RPMI8226 (cell line): ENCODE results near the gene OSBPL5.
A peak's percentile ranks its signal among the peaks of the same experiment; 100 is the strongest.

Experiments
- DNase-seq: peaks from one replicate; pipeline ENCODE4 v3.0.0-alpha.2; 2015

The OSBPL5 gene

GRCh38 chr11:3148990-3149851 lies 15.9 kb downstream of the OSBPL5 start:
- no peak for DNase-seq

GRCh38 chr11:3148255-3148989 lies 16.7 kb downstream of the OSBPL5 start:
- no peak for DNase-seq

DNA sequence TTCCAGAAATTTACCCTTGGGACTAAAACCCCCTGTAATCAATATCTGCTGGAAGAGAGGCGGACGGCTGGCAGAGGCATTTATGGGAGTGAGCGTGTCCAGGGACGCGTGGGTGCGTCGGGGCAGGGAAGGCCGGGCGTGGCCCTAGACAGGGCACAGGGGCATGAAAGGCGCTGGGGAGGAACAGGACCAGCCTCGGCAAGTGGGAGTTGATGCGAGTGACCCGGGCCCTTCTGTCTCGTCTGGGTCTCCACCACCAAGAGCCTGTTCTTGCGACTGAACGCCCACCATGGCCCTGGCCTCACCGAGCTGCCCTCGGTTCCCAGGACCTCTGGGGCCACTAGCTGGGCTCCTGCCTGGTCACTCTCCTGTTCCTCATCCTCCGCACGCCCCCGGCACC lies 17.5 kb downstream of the OSBPL5 start:
- no peak for DNase-seq

DNA sequence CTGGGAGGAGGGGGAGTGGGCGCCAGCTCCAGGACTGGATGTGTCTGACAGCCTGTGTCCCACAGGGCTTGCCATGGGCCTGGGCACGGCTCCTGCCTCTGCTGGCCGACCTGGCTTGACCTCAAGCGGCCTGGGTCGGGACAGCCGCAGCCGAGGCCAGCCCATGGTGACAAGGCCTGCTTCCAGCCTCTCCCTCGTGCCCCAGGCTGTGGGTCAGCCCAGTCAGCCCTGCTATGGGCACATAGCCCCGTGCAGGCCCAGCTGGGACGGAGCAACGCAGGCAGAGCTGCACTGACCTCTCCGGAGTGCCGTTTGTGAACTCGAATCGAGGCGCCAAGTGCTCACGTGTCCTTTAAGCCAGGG lies 17.9 kb downstream of the OSBPL5 start:
- no peak for DNase-seq

GRCh38 chr11:3146612-3147256 lies 18.4 kb downstream of the OSBPL5 start:
- no peak for DNase-seq

DNA sequence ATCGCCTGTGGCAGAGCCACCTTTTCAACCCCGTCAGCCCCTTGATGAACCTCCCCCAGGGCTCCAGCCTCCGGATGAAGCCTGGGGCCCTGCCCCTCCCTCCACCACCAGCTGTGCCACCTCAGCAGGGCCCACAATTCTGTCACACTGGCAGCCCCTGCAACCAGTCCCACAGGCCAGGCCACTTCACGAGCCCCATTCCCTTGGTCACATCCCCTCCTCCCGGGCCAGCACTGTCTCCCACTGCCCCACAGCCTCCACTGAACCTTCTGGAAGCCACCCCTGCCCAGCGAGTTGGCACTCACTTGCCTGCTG lies 19.9 kb downstream of the OSBPL5 start:
- peak; percentile 26 for DNase-seq

DNA sequence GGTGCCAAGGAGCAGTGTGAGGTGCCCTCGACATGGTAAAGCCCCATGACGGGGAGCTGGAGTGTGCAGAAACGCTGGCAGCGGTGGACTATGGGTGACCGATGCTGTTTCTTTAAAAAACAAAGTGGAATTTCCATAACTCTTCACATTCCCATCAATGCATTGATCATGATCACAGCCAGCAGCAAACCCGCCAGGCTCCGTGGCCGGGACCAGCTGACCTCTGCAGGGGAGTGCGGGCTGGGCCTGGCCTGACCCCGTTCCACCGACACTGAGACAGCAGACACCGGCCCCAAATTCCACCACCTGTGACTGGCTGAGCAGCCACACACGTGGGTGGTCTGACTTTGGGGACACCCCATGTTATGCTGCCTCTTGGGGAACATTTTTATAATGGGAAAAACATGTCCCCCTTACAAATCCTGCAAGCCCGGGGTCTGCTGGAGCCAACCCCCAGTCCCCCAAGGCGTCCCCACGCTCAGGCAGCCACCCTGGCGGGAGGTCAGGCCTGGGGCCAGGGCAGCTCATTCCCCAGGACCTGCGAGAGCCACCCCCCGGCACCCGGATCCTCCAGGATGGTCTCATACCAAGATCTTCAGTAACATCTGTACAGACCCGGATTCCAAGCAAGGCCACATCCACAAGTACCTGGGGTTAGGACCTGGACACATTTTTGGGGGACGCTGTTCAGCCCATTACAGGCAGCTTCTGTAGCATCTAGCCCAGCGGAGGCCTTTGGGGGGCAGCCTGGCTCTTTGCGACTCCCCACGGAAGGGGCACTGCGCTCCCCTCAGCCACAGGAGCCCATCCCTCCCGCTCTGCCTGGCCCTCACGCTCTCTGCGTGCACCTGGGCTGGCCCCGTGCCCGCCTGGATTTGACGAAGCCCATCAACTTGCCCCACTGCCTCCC lies 20.6 kb downstream of the OSBPL5 start:
- no peak for DNase-seq

- no peak for DNase-seq
These were observed 21.8 kb downstream of the OSBPL5 start for GRCh38 chr11:3143136-3143880.

DNA sequence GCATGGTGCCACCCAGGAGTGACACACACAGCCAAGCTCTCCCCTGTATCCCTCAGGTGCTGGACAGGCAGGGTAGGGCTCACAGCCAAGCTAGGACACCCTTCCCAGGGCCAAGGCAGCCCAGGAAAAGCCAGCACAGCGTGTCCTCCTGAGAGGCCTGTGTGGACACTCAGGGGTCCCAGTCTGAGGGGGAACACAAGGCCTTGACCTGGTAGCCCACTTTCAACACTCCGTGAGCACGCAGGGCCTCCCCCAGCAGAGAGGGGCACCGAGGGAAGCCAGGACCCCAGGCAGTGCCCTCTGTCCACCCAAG lies 24.9 kb downstream of the OSBPL5 start:
- no peak for DNase-seq

DNA sequence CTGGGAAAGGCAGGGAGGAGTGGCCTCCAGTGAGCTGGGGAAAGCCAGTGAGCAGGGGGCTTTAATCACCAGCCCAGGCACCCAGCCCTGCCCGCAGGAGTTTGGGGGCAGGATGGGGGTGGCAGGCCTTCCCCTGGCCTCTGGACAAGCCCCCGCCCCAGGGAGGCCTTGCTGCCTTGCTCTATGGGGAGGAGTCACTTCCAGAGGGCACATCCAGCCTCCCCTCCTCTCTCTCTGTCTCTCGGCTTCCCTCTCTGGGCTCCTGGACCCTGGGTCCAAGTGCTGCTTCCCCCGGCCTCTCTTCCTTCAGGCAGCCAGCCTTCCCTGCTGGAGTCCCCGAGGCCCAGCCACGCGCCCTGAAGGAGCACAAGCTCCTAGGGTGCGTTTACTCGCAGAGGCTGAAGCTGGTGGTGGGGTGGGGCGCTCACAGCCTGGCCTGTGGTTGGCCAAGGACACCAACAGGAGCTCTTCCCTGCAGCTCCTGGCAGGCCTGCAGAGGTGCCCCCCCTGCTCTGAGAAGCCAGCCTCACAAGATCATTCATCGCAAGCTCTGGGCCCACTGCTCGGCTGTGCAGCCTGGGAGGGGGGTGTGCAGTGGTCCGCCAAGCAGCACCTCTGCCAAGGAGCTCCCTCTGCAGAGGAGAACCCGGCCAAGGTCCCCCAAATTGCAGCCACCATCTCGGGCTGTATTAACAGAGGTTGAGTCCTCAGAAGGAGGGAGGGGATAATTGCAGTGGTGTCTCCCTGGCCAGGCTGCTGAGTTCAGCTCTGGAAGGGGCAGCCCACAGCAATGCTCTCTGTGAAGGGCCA lies 25.4 kb downstream of the OSBPL5 start:
- DNase-seq, result no peak

DNA sequence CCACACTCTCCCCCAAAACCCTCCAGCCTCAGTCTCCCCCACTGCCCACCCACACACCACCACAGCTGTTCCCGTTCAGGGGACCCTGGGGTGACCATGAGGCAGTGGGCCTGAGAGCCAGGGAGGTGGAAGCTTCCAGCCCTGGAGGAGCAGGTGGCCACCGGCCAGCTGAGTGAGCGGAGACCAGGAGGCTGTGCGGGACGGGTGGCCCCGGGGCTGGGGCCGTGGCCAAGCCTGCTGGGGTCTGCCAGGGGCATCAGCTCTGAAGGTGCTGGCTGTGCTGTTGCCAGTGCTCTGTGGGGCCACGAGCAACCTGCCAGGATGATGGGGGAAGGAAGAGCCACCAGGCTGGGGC lies 26.0 kb downstream of the OSBPL5 start:
- no peak for DNase-seq

- no peak for DNase-seq
These were observed 26.7 kb downstream of the OSBPL5 start for GRCh38 chr11:3138178-3139085.

DNA sequence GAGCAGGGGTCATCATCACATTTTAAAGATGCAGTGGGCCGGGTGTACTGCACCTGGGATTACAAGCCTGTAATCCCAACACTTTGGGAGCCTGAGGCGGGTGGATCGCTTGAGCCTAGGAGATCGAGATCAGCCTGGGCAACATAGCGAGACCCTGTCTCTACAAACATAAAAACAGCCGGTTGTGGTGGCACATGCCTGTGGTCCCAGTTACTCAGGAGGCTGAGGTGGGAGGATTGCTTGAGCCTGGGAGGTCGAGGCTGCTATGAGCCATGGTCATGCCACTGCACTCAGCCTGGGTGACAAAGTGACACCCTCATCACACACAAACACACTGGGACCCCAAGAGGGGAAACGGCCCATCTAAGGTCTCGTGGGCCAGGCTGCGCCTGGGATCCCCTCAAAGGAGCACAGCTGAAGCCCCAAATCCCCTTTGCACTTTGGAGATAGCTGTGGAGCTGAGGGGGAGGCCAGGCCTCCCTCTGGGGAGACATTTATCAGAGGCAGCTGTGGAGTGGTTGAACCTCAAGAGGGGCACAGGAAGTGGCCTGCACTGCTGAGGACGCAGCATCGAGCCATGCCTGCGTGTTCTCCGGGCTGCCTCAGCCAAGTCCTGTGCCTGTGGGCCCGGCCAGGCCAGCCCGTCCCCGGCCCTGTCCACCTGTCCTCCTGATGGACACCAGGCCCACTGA lies 27.5 kb downstream of the OSBPL5 start:
- DNase-seq, result no peak

- DNase-seq, result no peak
These were observed 28.3 kb downstream of the OSBPL5 start for GRCh38 chr11:3136546-3137455.

DNA sequence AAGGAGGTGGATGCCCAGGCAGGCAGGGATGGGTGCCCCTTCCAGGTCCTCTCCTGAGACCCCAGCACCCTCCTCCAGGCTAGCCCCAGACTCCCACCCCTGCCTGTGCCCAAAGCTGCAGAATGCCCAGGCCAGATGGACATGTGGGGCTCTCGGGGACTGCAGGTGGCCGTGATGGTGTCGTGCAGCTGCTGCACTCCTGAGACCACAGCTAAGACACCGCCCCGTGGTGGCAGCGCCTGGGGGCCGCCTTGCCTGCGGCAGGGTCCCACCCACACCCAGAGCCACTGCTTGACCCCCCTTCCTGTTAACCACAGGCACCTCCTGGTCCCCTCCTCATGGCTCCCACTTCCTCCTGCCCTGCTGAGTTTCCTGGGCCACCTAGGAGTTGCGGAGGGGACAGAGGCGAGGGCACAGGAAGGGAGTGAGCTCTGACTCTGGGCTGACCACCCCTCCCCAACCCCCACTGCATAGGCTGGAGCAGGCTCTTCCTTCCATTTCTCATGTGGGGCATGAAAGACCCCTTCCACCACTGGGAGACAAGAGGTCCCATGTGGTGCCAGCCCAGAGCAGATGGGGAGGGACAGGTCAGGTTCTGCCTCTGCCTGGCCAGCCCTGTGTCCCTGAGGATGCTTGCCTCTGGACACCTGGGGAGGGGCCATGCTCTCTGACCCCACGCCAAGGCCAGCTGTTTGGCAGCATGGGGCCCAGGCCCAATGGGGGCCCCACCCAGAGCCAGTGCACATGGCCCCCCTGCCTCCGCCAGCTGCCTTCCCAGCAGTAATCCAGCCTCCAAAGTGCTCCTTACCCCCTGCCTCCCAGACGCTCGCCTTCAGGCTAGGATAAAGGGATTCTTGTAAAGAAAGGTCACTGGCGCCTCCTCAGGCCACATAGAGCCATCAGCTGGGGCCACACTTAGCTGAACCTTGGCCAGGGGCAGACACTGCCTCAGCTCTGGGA lies 29.3 kb downstream of the OSBPL5 start:
- no peak for DNase-seq

DNA sequence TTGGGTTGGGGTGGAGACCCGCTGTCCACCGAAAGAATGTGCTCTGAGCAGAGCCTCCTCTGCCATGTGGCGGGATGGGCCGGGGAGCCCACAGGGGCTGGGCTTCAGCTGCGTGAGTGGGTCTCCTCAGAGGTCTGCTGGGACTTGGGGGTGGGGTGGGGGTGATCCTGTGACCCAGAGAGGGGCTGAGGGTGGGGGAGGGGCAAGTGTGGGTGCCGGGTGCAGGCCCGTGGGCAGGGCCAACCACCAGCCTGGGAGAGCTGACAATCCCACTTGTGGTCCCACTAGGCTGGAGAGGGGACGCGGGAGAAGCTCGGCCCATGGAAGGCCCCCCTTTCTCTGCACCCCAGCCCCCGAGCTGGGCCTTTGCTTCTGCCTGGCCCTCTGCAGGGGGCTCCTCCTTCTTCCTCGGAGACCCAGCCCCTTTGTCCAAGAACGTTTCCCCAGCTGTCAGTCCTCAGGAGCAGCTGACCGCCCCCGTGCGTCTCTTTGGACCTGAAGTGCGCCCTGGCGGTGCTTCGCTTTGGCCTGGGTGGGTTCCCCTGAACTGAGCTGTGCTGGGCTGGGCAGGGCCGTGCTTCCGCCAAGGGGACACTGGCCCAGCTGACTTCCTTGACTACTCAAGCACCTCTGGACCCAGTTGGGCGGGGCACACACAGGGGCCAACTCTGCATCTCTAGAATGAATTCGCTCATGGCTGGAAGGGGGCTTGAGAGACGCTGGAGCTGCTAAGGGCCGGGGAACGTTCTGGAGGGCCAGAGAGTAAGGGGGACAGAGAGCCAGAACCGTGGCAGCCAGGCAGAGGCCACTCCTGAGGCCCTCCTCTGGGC lies 30.2 kb downstream of the OSBPL5 start:
- no peak for DNase-seq

GRCh38 chr11:3134218-3134621 lies 30.9 kb downstream of the OSBPL5 start:
- DNase-seq, result no peak
